GM21576 (cell line): ENCODE measurements around the gene MGA.

Source experiments
- ATAC-seq: cut with Tn5 transposase; IDR thresholded peaks from one replicate; pipeline ENCODE4 v1.9.1; 2021; ENCODE audit warnings: mild to moderate bottlenecking, moderate library complexity; ENCODE audit not compliant: unreplicated experiment

Gene MGA

GRCh38 chr15:41656188-41656587 lies 4.0 kb upstream of the MGA start:
- ATAC-seq = no peak

DNA sequence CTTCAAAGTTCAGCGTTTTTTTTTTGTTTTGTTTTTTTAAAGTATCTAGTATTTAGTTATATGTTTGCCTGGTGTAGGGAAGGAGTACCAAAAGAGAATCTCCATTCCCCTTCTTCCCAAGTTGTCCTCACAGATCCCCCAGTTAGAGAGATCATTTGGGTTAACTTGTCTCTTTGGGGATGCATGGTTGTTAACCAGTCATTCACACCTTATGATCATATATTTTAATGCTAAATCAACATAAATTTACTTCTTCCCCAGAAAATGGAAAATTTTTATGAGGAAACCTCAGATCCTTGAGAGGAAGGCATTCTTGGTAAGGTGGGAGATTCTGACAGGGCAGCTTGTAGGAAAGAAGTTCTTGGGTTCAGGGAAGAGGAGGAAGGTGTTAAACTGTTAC lies 1.5 kb upstream of the MGA start:
- ATAC-seq = no peak

- no peak for ATAC-seq
Measured at GRCh38 chr15:41659190-41659589, 1.0 kb upstream of the MGA start.

GRCh38 chr15:41659855-41660234 lies 360 bp upstream of the MGA start:
- ATAC-seq = no peak

- no peak for ATAC-seq
Measured at GRCh38 chr15:41661078-41661517, 893 bp downstream of the MGA start.

DNA sequence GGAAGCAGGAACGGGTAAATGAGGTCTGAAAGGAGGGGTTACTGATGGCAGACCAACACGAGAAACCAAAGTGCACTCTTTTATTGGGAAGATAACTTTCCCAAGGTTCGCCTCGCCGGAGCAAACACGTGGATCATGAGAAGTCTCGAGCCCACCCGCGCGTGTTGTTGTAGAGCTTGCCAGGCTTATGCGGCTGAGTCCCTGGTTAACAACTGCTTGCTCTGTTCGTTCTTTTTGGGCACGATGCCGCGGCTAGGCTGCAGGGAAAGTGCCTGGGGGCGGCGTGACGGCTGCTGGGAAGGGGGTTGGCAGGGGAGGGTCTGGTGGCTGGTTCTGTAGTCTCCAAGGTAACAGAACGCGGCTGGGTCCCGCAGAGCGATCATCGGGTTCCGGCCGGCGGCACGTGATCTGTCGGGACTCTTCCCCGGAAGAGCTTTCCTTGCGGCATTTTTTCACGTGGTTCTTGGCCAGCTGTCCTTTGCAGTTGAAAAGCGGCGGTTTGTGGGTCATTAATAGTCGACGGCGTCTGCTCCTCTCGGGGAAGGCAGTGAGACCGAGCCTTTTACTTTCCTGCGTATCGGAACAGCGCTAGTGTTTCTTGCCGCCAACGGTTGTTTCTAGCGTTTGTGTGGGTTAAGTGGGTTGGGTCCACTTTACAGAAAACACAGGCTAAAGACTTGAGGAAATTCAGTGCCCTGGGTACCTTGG lies 1.5 kb downstream of the MGA start:
- ATAC-seq = peak; percentile 29

- no peak for ATAC-seq
Measured at GRCh38 chr15:41666353-41666920, 6.2 kb downstream of the MGA start.

- ATAC-seq = no peak
Measured at GRCh38 chr15:41669701-41670100, 9.5 kb downstream of the MGA start.

DNA sequence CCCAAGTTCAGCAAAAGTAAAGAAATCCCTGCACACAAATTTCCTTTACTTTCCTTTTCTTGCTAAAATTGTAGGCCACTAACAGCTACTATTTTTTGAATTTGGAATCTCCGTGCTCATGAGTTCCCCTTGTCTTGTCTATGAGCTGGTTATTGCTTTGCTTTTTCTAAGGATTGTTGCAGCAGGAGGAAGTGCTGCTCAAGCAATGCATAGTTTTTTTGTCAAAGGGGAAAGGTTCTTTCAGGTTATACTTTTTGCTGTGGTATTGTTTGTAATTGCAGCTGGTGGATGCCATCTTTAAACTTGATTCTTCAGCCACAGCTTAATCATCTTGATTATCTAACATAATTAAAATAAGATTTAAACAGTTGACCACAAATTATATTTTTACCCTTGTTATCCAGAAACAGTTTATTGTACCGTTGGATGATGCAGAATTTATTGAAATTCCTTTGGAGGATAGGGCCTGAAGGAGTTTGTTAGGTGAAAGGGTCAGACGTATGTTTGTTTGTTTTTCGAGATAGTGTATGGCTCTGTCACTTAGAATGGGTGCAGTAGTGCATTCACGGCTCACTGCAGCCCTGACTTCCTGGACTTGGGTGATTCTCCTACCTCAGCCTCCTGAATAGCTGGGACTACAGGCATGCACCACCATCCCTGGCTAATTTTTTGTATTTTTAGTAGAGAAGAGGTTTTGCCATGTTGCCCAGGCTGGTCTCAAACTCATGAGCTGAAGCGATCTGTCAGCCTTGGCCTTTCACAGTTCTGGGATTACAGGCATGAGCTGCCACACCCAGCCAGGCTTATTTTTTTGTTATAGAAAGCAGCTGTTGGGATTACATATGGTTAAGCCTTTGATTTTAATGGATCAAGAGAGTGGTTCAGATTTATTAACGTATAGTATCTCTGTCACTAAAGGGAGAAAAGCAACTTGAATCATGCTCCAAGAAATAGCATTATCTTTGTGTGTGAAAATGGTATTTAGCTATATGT lies 11.7 kb downstream of the MGA start:
- no peak for ATAC-seq

DNA sequence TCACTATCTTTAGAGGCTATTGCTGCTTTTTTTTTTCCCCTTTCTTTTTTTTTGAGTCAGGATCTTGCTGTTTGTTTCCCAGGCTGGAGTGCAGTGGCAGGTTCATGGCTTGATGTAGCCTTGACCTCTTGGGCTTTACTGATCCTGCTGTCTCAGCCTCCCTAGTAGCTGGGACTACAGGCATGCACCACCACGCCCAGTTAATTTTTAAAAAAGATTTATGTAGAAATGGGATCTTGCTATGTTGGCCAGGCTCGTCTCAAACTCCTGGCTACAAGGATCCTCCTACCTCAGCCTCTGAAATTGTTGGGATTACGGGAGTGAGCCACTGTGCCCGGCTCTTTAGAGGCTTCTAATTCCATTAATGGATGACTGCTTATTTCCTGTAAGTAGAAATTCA lies 15.1 kb downstream of the MGA start:
- ATAC-seq = no peak

DNA sequence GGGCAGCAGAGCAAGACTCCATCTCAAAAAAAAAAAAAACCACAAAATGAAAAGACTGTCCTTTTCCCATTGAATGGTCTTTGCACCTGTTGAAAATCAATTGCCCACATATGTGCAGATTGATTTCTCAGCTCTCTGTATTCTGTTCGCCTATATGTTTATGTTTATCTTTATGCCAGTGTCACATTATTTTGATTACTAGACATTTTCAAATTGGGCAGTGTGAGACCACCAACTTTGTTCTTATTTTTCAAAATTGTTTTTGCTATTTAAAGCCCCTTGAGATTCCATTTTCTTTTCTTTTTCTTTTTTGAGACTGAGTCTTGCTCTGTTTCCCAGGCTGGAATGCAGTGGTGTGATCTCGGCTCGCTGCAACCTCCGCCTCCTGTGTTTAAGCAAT lies 18.5 kb downstream of the MGA start:
- no peak for ATAC-seq

GRCh38 chr15:41683955-41684354 lies 23.8 kb downstream of the MGA start:
- no peak for ATAC-seq

DNA sequence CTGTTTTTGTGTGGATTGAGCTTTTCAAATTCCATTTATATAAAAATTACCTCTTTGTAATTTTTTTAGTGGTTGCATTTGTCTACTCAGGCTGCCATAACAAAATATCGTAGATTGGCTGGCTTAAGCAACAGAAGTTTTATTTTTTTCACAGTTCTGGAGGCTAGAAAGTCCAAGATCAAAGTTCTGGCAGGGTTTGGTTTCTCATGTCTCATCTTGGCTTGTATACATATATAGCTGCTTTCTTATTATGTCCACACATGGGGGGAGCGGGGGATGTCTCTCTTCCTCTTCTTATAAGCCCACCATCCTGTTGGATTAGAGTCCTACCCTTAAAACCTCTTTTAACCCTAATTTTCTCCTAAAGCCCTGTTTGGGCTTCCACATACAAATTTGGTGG lies 28.5 kb downstream of the MGA start:
- no peak for ATAC-seq

- no peak for ATAC-seq
Measured at GRCh38 chr15:41689083-41689482, 28.9 kb downstream of the MGA start.

- ATAC-seq = no peak
Measured at GRCh38 chr15:41689834-41690233, 29.6 kb downstream of the MGA start.

- no peak for ATAC-seq
Measured at GRCh38 chr15:41690636-41691035, 30.4 kb downstream of the MGA start.

DNA sequence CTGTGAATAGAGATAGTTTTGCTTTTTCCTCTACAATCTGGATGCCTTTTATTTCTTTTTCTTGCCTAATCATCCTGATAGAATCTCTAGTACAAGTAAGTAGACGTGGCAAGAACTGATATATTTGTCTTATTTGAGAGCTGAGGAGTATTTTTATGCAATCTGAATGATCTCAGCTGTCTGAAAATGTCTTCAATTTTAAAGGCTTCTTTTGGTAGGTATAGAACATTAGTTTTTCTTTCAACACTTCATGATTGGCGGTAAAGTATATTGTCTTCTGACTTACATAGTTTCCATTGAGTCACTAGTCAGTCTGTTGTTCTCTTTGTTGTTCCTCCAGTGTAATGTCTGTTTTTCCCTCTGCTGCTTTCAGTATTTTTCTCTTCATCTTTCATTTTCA lies 31.3 kb downstream of the MGA start:
- no peak for ATAC-seq

DNA sequence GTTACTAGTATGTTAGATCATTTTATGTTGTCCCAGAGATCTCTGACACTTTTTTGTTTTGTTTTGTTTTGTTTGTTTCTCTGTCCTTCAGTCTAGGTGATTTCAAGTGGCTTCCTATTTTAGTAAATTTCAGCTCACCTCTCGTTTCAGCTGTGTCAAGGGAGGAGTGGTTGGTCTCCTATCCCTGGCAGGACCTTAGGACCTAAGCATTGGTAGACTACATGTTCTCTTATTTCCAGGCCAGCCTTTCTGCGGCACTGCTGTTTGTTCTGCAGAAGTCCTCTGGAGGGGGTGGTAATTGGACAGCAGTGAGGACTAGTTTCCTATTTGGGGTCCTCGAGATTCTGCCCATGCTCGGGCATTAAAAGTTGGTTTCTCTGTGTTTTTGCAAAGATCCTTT lies 31.8 kb downstream of the MGA start:
- ATAC-seq = no peak

- ATAC-seq = no peak
Measured at GRCh38 chr15:41693757-41694156, 33.6 kb downstream of the MGA start.

GRCh38 chr15:41695750-41696436 lies 35.7 kb downstream of the MGA start:
- ATAC-seq = peak; percentile 78

- no peak for ATAC-seq
Measured at GRCh38 chr15:41698779-41699178, 38.6 kb downstream of the MGA start.
